HG03354 (cell line): ENCODE results near the gene IFNB1.
A peak's percentile ranks its signal among the peaks of the same experiment; 100 is the strongest.

Experiments
- ATAC-seq: cut with Tn5 transposase; IDR thresholded peaks from one replicate; pipeline ENCODE4 v1.9.1; 2021; ENCODE audit warnings: mild to moderate bottlenecking; ENCODE audit not compliant: unreplicated experiment, poor library complexity, severe bottlenecking

Gene IFNB1

GRCh38 chr9:21075484-21075883 is 2.3 kb downstream of the IFNB1 start:
- no peak for ATAC-seq

- no peak for ATAC-seq
Measured at GRCh38 chr9:21070906-21071305, 6.8 kb downstream of the IFNB1 start.

- ATAC-seq, result peak; percentile 69
Measured at GRCh38 chr9:21070171-21070571, 7.6 kb downstream of the IFNB1 start.

- ATAC-seq, result peak; percentile 70
Measured at GRCh38 chr9:21060919-21061561, 16.7 kb downstream of the IFNB1 start.

GRCh38 chr9:21056931-21057330 is 20.8 kb downstream of the IFNB1 start:
- ATAC-seq, result no peak

- no peak for ATAC-seq
Measured at GRCh38 chr9:21053851-21054250, 23.9 kb downstream of the IFNB1 start.

- ATAC-seq, result no peak
Measured at GRCh38 chr9:21047281-21047691, 30.5 kb downstream of the IFNB1 start.

- ATAC-seq, result no peak
Measured at GRCh38 chr9:21043841-21044240, 33.9 kb downstream of the IFNB1 start.

GRCh38 chr9:21042466-21042865 is 35.3 kb downstream of the IFNB1 start:
- ATAC-seq, result no peak

- no peak for ATAC-seq
Measured at GRCh38 chr9:21039302-21039701, 38.4 kb downstream of the IFNB1 start.

- ATAC-seq, result no peak
Measured at GRCh38 chr9:21037278-21037677, 40.5 kb downstream of the IFNB1 start.

GRCh38 chr9:21031808-21032183 is 45.9 kb downstream of the IFNB1 start:
- no peak for ATAC-seq

- ATAC-seq, result peak; percentile 77
Measured at GRCh38 chr9:21031091-21031807, 46.5 kb downstream of the IFNB1 start, which contains the start of gene HACD4. HACD4 (minus strand) TSS chr9:21031640; CDS start chr9:21031590, 50 bp downstream.

- peak; percentile 83 for ATAC-seq
Measured at GRCh38 chr9:21030389-21031035, 47.2 kb downstream of the IFNB1 start.

- no peak for ATAC-seq
Measured at GRCh38 chr9:21029661-21030060, 48.1 kb downstream of the IFNB1 start.

- no peak for ATAC-seq
Measured at GRCh38 chr9:21028466-21028865, 49.3 kb downstream of the IFNB1 start.

- ATAC-seq, result no peak
Measured at GRCh38 chr9:21027295-21027694, 50.4 kb downstream of the IFNB1 start.
